Measurements from ENCODE around the gene RPN1.
"Not testable (repeated sequence)": the region's sequence is repeated elsewhere in the genome, so short reads cannot be mapped to it uniquely, and the experiment has no call there.

RPN1 gene

DNA sequence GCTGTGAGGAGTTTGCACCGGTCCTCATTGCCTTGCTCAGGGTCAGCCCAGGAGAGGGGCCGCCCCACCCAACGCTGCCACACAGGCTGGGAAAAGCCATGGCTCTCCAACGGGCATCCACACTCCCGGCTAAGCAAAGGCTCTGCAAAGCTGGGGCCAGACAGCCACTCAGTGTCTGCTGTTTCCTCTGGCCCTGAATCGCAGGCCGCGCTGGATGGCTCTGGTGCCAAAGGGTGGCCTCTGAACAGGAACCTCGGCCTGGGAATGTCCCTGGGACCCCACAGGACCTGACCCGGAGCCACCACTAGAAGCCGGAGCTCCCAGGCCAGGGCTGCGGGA is 42.9 kb downstream of the RPN1 start:
- DNase-seq: no peak

DNA sequence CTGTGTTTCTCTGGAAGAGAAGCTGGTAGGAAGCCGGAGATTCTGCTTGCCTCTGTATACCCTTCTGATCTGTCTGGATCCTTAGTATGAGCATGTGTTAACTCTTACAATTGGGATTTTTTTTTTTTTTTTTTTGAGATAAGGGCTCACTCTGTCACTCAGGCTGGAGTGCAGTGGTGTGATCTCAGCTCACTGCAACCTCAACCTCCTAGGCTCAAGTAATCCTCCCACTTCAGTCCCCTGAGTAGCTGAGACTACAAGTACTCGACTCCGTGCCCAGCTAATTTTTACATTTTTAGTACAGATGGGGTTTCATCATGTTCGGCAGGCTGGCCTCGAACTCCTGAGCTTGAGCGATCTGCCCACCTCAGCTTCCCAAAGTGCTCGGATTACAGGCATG is 44.5 kb downstream of the RPN1 start:
- DNase-seq: no peak

DNA sequence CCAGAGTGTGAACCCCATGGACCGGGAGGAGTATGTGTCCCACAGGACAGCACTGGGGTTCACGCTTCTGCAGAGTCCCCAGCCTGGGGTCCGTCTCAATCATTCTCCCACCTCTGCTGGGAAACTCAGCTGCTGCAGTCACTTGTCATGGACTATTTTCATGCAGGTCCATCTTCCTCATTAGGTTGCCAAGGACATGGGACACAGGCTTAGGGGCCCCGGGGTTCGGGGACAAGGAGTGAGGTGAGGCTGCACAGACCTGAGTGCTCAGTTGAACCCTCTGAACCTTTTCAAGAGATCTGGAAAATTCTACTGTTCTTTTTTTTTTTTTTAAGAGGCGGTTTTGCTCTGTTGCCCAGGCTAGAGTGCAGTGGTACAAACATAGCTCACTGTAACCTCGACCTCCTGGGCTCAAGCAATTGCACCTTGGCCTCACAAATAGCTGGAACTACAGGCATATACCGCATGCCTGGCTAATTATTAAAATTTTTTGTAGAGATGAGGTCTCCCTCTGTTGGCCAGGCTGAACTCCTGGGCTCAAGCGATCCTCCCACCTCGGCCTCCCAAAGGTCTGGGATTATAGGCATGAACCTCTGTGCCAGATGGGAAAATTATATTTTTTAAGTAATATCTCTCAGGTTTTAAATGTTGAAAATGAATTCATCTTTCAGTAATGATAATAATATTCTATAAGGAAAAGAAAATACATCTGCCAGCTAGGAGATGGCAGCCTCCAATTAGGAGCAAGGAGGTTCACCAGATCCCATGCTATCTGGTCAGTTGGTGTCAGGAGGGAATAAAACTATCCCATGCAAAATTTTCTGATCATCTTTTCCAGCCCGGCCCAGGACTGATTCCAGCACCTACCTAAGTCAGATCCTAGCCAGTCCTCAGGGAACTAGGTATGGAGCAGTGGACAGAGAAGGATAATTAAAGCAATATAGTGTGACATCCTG is 45.2 kb downstream of the RPN1 start:
- DNase-seq: no peak

DNA sequence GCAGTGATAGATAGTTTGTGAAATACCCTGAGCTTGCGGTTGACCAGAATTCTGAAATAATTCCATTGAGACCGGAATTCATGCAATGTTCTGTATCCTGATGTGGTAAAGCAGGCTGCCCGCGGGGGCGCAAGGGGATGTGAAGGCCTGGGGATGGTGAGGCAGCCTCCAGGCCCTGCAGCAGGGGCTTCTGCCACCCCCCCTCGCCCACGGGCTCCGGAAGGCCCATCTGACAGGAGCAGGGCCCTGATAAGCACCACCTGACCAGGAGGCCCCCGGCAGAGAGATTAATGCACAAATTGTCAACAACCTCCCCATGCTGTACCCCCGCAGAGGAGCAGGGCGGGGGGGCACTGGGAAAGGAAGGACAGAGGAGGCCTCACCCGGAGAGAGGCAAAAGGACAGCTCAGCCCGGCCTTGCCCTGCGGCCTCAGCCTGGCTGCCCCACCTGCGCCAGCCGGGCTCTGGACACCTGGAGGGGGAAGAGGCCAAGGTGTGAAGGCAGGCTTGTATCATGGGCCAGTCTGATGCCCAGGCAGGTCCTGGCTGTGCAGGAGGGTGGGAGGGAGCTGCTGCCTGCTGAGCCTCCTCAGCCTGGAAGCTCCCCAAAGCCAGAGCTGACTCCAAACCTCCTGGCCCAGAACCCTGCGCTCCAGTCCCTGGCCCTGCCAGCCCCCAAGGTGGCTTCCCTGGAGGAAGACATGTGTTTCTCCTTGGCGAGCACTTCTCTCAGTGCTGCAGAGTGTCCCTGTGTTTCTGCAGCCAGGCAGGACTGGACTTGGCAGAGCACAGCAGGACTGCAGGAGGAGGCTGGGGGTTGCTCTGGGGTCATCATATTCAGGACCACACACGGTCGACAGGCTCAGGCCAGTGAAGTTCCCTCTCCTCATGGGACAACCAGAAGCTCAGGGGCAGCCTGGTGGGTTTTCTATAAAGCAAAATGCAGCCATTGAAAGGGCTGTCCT is 46.5 kb downstream of the RPN1 start:
- DNase-seq: no peak

DNA sequence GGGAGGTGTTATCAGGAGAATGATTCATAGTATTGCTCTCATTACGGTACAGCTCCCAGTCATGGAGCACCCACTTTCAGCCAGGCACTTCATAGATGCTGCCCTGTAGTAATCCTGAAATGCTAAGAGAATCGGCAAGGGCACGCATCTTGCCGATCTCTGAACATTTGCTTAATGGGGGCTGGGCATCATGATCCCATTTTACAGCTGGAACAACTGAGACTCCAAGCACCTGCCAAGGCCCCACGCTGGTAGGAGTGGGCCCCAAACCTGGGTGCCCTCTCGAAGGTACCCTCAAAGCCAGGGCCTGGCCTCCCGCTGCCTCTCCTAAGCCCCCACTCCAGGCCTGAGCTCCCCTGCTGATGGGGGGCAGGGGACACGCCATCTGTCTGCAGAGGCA is 47.3 kb downstream of the RPN1 start:
- DNase-seq: no peak

DNA sequence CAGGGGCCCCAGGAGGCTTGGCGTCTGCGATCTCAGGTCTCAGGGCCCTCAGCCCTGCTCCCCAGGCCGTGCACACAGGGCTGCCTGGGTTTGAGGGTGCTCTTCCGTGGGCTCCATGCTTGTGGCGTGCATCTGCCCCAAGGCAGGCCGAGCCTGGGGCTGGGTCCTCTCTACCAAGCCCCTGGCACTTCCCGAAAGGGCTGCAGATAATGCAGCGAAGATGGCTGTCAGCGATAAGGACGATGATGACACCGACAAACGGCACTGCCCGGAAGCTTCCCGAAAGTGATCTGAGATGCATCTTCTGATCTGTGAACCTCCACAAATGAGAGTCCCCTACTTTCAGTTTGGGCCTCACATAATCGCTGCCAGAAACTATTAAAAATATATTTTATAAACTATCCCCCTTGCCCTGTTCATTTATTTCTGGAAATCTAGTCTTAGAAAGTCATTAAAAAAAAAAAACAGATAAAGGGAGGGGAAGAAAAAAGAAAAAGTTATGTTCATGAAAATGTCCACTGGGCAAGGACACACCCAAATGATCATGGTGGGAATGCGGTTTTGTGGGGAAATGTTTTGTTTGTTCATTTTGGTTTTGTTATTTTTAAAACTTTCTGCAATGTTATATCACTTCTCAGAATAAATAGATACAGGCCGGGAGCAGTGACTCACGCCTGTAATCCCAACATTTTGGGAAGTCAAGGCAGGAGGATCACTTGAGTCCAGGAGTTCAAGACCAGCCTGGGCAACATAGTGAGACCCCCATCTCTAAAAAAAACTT is 51.5 kb downstream of the RPN1 start:
- no peak for DNase-seq

DNA sequence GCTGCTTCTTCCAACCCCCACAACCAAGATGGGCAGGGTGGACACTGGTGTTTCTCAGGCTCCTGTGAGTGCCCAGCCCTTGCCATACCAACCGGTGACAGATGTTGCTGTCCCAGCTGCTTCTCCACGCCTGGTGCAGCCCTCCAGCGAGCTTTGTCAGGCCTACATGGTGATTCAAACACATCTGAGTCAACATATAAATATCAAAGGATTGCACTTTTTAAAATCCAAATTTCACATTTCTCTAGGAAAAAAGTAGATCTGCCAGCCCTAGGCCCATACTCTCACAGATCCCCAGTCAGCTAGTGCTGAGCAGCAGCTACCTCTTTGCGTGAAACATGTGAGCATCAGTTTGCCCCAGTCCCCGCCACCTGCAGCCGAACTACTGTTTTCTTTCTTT is 52.7 kb downstream of the RPN1 start:
- no peak for DNase-seq

DNA sequence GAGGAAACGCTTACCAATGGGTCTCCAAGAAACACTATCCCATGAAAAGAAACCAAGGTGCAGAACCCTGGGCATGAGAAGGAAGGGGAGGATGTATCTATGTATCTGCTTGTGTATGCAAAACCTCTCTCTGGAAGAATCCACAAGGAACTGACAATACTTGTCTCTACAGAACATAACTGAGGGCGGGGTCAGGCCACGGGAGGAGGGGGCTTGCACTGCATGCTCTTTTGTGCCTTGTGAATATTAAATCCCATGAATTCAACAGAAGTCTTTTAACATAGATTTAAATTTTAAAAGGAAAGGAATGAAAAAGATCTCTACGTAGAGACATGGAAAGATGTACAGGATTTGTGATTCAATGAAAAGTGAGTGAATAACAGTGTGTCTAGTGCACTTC is 57.8 kb downstream of the RPN1 start:
- DNase-seq: no peak

DNA sequence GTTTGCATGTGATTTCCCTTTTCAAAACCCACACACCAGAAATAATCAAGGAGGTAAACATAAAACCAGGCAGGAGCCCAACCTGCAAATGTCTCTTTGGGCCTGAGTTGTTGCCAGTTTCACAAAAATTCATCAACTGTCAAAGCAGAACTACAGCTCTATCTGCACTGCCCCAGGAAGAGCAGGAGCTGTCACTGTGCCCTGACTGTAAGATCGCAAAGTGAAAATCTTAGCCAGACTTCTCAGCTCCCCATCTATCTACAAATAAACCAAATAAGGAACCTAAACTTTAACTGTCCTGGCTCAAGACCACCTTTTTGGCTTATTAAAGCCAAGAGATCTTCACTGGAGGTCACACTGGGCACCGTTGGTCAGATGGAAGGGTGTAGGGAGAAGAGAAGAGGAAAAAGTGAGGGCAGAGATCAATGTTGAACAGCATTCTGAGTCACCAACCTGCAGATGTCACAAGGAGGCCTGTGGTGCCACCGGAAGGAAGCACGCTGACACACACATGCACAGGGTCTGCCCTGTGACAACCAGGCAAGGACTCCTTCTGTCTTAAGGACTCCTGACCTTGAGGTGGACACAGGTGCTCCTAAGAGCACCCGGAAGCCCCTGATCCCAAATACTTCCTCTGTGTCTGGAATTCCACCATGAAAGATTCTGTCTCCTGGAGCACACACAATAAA is 58.7 kb downstream of the RPN1 start:
- DNase-seq: no peak

DNA sequence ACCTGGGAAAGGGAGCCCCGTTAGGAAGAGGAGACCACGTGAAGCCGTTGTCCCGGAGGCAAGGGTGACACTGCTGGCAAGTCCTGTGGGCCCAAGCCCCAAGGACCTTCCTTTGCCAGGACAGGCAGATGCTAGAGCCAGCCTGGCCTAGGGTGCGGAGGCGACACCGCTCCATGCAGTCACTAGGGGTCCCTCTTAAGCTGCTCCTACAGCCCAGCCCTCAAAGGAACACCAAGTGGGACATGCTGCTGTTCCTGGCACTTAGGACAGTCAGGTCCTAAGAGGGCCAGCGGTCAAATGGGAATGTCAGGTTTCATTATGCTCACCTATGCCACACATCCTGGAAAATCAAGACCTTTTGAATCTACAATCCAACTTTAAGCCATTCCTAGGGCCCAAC is 59.7 kb downstream of the RPN1 start:
- no peak for DNase-seq

DNA sequence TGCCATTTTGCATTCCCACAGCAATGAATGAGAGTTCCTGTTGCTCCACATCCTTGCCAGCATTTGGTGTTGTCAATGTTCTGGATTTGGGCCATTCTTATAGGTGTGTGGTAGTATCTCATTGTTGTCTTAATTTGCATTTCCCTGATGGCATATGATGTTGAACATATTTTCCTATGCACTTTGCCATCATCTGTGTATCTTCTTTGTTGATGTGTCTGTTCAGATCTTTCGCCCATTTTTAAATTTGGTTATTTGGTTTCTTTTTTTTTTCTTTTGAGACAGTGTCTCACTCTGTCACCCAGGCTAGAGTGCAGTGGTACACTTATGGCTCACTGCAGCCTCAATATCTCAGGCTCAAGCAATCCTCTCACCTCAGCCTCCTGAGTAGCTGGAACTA is 60.6 kb downstream of the RPN1 start:
- DNase-seq: not testable (repeated sequence)

DNA sequence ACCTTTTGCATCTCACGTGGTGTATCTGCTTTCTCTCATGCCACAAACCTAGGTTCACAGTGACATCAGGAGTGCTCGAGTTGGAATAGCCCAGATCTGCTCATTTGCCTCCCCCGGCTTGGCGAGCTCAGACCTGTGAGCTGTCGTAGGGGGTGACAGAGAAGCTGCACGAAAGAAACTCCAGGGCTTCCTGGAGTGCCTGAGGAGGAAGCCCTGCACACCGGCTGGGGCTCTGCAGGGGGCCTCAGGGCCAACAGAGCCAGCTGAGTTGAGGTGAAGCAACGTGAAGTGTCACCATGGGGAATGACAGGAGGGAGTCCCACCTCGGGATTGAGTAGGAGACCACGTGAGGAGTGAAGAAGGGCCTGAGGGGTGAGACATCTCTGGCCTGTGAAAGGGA is 62.5 kb downstream of the RPN1 start:
- no peak for DNase-seq

DNA sequence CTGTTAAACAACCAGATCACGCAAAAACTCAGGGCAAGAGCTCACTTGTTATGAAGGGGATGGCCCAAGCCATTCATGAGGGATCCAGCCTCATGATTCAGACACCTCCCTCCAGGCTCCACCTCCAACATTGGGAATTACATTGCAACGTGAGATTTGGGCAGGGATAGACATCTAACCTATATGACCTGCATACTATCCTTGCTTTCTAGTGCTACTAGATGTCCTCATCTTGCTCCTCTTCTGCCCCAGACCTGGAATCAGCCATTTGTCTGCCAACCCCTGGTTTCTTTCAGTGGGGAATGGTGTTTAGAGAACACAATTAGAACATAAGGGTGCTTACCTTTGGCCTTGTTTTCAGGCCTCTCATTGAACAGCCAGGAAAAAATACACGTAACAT is 63.2 kb downstream of the RPN1 start:
- no peak for DNase-seq

DNA sequence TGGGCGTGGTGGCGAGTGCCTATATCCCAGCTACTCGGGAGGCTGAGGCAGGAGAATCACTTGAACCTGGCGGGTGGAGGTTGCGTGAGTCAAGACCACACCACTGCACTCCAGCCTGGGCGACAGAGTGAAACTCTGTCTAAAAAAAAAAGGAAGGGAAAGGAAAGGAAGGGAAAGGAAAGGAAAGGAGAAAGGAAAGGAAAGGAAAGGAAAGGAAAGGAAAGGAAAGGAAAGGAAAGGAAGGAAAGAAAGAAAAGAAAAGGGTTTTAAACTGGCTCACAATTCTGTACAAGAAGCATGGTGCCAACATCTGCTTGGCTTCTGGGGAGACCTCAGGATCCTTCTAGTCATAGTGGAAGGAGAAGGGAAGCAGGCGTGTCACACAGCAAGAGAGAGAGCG is 63.7 kb downstream of the RPN1 start:
- not testable (repeated sequence) for DNase-seq

DNA sequence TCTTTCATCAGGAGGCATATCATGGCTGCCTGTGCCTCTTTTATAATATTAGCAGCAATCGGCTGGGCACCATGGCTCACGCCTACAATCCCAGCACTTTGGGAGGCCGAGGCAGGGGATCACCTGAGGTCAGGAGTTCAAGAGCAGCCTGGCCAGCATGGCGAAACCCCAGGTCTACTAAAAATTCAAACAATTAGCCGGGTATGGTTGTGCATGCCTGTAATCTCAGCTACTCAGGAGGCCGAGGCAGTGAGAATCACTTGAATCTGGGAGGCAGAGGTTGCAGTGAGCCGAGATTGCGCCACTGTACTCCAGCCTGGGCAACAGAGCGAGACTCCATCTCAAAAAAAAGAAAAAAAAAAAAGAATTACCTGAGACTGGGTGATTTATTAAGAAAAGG is 64.2 kb downstream of the RPN1 start:
- DNase-seq: not testable (repeated sequence)

DNA sequence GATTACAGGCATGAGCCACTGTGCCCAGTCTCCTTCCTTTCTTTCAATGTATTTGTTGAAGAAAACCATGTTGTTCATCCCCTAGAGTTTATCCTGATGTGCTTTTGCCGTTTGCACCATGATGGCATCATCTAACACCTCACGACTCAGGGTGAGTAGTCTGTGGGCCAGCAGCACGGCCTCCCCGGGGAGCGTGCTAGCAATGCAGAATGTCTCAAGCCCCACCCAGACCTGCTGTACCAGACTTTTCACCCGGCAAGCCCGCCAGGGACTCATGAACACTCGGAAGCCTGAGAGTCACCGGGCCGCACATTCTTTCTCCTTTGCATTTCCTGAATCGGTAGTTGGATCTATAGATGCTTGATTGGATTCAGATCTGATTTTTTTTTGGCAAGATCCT is 64.6 kb downstream of the RPN1 start:
- DNase-seq: no peak

DNA sequence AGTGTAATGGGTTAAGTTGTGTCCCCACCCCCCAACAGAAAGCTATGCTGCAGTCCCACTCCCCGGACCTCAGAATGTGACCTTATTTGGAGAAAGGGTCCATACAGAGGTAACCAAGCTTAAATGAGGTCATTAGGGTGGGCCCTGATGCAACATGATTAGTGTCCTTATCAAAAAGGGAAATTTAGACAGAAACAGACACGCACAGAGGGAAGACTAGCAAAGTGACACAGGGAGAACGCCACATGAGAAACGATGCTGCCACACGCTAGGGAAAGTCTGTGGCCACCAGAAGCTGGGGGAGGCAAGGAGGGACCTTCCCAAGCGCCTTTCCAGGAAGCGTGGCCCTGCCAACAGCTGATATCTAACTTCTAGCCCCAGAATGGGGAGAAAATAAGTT is 65.4 kb downstream of the RPN1 start:
- no peak for DNase-seq

DNA sequence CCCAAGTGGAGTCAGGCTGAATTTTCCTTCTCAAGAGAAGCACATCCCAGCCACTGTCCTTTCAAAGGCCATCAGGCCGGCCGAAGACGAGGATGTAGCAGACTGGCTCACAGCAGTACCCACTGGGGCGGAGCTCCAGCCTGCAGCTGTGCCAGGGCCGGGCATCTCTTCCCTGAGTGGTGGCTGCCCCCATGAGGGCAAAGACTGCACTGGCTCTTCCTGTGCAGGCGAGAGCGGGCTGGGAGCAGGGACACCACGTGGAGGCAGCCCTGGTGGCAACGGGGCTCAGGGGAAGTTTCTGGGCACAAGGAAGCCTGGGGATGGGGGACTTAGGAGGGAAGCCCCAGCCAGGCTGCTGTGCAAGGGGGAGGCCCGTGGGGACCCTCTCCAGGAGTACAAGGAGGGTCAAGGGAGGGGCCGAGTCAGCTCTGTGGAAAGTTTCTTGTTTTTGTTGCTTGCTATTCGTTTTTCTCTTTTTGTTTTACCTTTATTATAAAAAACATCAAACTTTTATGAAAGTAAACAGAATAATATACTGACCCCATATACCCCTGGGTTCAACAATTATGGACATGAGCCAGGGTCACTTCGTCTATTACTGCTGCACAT is 66.1 kb downstream of the RPN1 start:
- no peak for DNase-seq

DNA sequence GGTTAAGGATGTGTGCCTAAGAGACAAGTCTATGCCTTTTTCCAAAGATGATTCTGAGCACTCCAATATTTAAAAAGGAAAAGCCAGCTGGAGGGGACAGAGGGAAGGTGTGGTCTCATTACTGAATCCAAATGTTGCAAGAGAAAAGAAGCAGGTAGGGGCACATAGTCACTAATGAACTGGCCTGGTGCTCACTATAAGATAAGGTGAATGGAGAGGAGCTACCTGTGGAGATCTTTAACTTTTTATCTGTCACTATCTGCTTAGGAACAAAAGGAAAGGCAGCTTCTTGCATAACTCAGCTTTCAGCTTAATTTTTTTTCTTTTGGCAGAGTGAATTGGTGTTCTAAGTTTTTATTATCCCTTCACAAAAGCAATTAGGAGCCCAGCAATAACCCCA is 69.1 kb downstream of the RPN1 start:
- DNase-seq: no peak

DNA sequence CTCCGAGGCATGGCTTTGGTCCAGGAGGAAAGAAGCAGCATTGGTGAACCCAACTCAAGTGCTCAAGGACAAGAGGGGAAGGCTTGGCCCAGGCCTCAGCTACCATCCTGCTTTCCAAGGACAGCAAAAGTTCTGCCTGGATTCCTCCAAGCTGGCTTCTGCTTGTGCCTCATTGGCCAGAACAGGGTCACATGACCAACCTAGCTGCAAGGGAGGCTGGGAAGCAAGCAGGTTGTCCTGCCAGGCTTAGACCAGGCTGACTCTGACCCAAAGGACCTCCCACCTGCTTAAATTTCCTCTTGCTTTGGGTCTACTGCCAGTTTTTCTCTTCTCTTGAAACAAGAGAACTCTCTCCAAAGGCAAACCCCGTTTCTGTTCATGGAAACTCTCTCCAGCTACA is 70.7 kb downstream of the RPN1 start:
- no peak for DNase-seq

DNA sequence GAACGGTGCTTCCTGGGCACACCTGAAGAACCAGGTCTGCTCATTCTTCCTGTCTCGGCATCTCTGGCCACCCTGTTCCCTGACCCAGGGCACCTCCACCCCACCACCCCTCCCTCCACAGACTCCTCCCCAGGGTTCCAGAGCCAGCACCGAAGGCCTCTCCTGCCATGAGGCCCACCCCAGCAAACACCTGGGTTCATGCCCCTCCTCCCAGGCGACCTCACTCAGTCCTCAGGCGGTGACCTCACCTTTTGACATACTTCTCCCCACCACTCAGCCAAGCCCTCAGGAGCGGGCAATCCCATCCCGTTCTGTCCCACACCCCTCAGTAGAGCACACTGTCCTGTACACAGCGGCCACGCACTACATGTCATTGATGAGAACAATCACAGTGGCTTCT is 72.3 kb downstream of the RPN1 start:
- no peak for DNase-seq

DNA sequence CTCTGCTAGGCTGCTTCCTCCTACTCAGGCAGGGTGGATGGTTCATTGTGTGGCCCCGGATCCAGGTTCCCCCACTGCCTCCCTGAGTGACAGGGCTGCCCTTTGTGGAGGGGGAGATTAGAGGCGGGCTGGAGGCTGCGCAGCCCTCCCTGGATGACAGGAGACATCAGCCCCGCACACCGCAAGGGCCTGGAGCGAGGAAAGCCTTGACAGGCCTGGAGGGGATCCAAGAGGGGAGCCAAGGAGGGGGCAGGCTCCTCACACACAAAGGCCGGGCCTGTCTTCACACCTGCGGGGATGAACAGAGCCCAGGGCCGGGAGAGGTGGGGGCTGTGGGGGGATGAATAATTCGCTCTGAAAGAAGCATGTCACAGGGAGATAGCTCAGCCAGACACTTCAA is 72.9 kb downstream of the RPN1 start:
- DNase-seq: no peak
